Panc1 (cell line): ENCODE measurements around the gene AOAH.

Experiments
- POLR2AphosphoS5 ChIP-seq: IDR thresholded peaks from 2 replicates; pipeline ENCODE4 v1.6.1; 2012; ENCODE audit warnings: mild to moderate bottlenecking, low read depth, low read length, moderate library complexity
- TCF7L2 ChIP-seq: IDR thresholded peaks from 2 replicates; pipeline ENCODE4 v1.6.1; 2011; ENCODE audit warnings: mild to moderate bottlenecking, low read depth, low read length, inconsistent platforms
- TF ChIP-seq, protein P1 (sequence below), 2 experiments: IDR thresholded peaks; 2 replicates each; pipeline ENCODE4 v1.6.1; 2011 to 2012; ENCODE audit warnings: low read depth in 2 of 2, control low read depth in 1 of 2, low read length in 1 of 2, mild to moderate bottlenecking in 1 of 2, moderate library complexity in 1 of 2; ENCODE audit not compliant: insufficient read depth in 1 of 2
- TF ChIP-seq, protein P2 (sequence below): fragments of 450-650 bp; IDR thresholded peaks from 2 replicates; pipeline ENCODE4 v1.5.1; 2017; ENCODE audit warnings: mild to moderate bottlenecking

GRCh38 chr7:36538126-36538525 is 186.2 kb downstream of the AOAH start:
- TF ChIP-seq, protein P1, sequence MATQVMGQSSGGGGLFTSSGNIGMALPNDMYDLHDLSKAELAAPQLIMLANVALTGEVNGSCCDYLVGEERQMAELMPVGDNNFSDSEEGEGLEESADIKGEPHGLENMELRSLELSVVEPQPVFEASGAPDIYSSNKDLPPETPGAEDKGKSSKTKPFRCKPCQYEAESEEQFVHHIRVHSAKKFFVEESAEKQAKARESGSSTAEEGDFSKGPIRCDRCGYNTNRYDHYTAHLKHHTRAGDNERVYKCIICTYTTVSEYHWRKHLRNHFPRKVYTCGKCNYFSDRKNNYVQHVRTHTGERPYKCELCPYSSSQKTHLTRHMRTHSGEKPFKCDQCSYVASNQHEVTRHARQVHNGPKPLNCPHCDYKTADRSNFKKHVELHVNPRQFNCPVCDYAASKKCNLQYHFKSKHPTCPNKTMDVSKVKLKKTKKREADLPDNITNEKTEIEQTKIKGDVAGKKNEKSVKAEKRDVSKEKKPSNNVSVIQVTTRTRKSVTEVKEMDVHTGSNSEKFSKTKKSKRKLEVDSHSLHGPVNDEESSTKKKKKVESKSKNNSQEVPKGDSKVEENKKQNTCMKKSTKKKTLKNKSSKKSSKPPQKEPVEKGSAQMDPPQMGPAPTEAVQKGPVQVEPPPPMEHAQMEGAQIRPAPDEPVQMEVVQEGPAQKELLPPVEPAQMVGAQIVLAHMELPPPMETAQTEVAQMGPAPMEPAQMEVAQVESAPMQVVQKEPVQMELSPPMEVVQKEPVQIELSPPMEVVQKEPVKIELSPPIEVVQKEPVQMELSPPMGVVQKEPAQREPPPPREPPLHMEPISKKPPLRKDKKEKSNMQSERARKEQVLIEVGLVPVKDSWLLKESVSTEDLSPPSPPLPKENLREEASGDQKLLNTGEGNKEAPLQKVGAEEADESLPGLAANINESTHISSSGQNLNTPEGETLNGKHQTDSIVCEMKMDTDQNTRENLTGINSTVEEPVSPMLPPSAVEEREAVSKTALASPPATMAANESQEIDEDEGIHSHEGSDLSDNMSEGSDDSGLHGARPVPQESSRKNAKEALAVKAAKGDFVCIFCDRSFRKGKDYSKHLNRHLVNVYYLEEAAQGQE (IDR thresholded peaks at IDR 0.05; ENCODE audit: insufficient read depth in 1 of 2, low read depth in 2 of 2, low read length in 1 of 2), result no peak
- TF ChIP-seq, protein P2, sequence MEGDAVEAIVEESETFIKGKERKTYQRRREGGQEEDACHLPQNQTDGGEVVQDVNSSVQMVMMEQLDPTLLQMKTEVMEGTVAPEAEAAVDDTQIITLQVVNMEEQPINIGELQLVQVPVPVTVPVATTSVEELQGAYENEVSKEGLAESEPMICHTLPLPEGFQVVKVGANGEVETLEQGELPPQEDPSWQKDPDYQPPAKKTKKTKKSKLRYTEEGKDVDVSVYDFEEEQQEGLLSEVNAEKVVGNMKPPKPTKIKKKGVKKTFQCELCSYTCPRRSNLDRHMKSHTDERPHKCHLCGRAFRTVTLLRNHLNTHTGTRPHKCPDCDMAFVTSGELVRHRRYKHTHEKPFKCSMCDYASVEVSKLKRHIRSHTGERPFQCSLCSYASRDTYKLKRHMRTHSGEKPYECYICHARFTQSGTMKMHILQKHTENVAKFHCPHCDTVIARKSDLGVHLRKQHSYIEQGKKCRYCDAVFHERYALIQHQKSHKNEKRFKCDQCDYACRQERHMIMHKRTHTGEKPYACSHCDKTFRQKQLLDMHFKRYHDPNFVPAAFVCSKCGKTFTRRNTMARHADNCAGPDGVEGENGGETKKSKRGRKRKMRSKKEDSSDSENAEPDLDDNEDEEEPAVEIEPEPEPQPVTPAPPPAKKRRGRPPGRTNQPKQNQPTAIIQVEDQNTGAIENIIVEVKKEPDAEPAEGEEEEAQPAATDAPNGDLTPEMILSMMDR, result no peak
- TF ChIP-seq POLR2AphosphoS5 (no peak), TCF7L2 (no peak)
